ENCODE results near the gene ATG7.

GRCh38 chr3:11381563-11381962, 109.4 kb downstream of the ATG7 start:
- no peak for TF ChIP-seq CTCF (IDR thresholded peaks at IDR 0.05 in 2 of 3, conservative IDR thresholded peaks at IDR 0.05 in 1 of 3; ENCODE audit: borderline replicate concordance in 1 of 3, insufficient read depth in 1 of 3, low read depth in 2 of 3, low read length in 2 of 3)
- TF ChIP-seq CBX3 (IDR thresholded peaks at IDR 0.05; ENCODE audit: low read depth): no peak
- TF ChIP-seq ZNF274 (IDR thresholded peaks at IDR 0.05; ENCODE audit: low read depth, low read length): no peak
- no peak for TF ChIP-seq MAX (IDR thresholded peaks at IDR 0.05)
- no peak for TF ChIP-seq EZH2 (IDR thresholded peaks at IDR 0.05)
- no peak for TF ChIP-seq POLR2A (IDR thresholded peaks at IDR 0.05; ENCODE audit: borderline replicate concordance, extremely low read depth, insufficient read depth, insufficient read length)
- TF ChIP-seq, protein P1, sequence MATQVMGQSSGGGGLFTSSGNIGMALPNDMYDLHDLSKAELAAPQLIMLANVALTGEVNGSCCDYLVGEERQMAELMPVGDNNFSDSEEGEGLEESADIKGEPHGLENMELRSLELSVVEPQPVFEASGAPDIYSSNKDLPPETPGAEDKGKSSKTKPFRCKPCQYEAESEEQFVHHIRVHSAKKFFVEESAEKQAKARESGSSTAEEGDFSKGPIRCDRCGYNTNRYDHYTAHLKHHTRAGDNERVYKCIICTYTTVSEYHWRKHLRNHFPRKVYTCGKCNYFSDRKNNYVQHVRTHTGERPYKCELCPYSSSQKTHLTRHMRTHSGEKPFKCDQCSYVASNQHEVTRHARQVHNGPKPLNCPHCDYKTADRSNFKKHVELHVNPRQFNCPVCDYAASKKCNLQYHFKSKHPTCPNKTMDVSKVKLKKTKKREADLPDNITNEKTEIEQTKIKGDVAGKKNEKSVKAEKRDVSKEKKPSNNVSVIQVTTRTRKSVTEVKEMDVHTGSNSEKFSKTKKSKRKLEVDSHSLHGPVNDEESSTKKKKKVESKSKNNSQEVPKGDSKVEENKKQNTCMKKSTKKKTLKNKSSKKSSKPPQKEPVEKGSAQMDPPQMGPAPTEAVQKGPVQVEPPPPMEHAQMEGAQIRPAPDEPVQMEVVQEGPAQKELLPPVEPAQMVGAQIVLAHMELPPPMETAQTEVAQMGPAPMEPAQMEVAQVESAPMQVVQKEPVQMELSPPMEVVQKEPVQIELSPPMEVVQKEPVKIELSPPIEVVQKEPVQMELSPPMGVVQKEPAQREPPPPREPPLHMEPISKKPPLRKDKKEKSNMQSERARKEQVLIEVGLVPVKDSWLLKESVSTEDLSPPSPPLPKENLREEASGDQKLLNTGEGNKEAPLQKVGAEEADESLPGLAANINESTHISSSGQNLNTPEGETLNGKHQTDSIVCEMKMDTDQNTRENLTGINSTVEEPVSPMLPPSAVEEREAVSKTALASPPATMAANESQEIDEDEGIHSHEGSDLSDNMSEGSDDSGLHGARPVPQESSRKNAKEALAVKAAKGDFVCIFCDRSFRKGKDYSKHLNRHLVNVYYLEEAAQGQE (IDR thresholded peaks at IDR 0.05; ENCODE audit: low read depth): no peak
- no peak for TF ChIP-seq EZH2phosphoT487 (IDR thresholded peaks at IDR 0.05; ENCODE audit: borderline replicate concordance)
- no peak for TF ChIP-seq YY1 (IDR thresholded peaks at IDR 0.05; ENCODE audit: extremely low read depth, insufficient replicate concordance, low read depth, low read length)
- TF ChIP-seq JUND (IDR thresholded peaks at IDR 0.05): no peak
- TF ChIP-seq POLR2AphosphoS5 (IDR thresholded peaks at IDR 0.05; ENCODE audit: low read depth, low read length): no peak

Measured in HCT116 (cell line).